Loucy (cell line): Measurements from ENCODE around the gene FGF2.

Experiments used
- EZH2phosphoT487 ChIP-seq: fragments of 200-600 bp; IDR thresholded peaks from 2 replicates; pipeline ENCODE4 v1.6.1; 2018; ENCODE audit warnings: antibody characterized with exemption, mild to moderate bottlenecking, moderate library complexity, borderline replicate concordance
- TF ChIP-seq, protein P1 (sequence below): fragments of 200-600 bp; sonication (generic); conservative IDR thresholded peaks from 2 replicates; pipeline ENCODE4 v1.5.1; 2014; ENCODE audit warnings: mild to moderate bottlenecking, antibody characterized with exemption, low read length

DNA sequence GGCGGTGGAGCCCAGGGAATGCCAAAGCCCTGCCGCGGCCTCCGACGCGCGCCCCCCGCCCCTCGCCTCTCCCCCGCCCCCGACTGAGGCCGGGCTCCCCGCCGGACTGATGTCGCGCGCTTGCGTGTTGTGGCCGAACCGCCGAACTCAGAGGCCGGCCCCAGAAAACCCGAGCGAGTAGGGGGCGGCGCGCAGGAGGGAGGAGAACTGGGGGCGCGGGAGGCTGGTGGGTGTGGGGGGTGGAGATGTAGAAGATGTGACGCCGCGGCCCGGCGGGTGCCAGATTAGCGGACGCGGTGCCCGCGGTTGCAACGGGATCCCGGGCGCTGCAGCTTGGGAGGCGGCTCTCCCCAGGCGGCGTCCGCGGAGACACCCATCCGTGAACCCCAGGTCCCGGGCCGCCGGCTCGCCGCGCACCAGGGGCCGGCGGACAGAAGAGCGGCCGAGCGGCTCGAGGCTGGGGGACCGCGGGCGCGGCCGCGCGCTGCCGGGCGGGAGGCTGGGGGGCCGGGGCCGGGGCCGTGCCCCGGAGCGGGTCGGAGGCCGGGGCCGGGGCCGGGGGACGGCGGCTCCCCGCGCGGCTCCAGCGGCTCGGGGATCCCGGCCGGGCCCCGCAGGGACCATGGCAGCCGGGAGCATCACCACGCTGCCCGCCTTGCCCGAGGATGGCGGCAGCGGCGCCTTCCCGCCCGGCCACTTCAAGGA is at the start of gene FGF2:
- TF ChIP-seq, protein P1, sequence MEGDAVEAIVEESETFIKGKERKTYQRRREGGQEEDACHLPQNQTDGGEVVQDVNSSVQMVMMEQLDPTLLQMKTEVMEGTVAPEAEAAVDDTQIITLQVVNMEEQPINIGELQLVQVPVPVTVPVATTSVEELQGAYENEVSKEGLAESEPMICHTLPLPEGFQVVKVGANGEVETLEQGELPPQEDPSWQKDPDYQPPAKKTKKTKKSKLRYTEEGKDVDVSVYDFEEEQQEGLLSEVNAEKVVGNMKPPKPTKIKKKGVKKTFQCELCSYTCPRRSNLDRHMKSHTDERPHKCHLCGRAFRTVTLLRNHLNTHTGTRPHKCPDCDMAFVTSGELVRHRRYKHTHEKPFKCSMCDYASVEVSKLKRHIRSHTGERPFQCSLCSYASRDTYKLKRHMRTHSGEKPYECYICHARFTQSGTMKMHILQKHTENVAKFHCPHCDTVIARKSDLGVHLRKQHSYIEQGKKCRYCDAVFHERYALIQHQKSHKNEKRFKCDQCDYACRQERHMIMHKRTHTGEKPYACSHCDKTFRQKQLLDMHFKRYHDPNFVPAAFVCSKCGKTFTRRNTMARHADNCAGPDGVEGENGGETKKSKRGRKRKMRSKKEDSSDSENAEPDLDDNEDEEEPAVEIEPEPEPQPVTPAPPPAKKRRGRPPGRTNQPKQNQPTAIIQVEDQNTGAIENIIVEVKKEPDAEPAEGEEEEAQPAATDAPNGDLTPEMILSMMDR = no peak
- no peak for TF ChIP-seq EZH2phosphoT487
